ENCODE results near the gene RYR2.

GRCh38 chr1:236997361-236997760 lies 44.6 kb upstream of the RYR2 start:
- no peak for TF ChIP-seq CTCF (IDR thresholded peaks at IDR 0.05)
- TF ChIP-seq KDM1A (IDR thresholded peaks at IDR 0.05; ENCODE audit: low read depth), result no peak
- TF ChIP-seq MYC (IDR thresholded peaks at IDR 0.05; ENCODE audit: borderline replicate concordance, low read length), result no peak
- TF ChIP-seq RAD21 (conservative IDR thresholded peaks at IDR 0.05 in 1 of 2, IDR thresholded peaks at IDR 0.05 in 1 of 2), result no peak
- TF ChIP-seq, protein P1, sequence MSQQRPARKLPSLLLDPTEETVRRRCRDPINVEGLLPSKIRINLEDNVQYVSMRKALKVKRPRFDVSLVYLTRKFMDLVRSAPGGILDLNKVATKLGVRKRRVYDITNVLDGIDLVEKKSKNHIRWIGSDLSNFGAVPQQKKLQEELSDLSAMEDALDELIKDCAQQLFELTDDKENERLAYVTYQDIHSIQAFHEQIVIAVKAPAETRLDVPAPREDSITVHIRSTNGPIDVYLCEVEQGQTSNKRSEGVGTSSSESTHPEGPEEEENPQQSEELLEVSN (IDR thresholded peaks at IDR 0.05; ENCODE audit: borderline replicate concordance, low read depth), result no peak
- no peak for TF ChIP-seq POLR2A (IDR thresholded peaks at IDR 0.05; ENCODE audit: low read length)
- no peak for TF ChIP-seq EHMT2 (IDR thresholded peaks at IDR 0.05; ENCODE audit: low read depth)
- no peak for TF ChIP-seq RNF2 (IDR thresholded peaks at IDR 0.05; ENCODE audit: borderline replicate concordance, low read depth)
- TF ChIP-seq SREBF2 (IDR thresholded peaks at IDR 0.05), result no peak
- no peak for TF ChIP-seq NR3C1 (IDR thresholded peaks at IDR 0.05)
- no peak for TF ChIP-seq EHF (CRISPR knock-in tag; IDR thresholded peaks at IDR 0.05)
- TF ChIP-seq MAX (IDR thresholded peaks at IDR 0.05), result no peak
- TF ChIP-seq, protein P2, sequence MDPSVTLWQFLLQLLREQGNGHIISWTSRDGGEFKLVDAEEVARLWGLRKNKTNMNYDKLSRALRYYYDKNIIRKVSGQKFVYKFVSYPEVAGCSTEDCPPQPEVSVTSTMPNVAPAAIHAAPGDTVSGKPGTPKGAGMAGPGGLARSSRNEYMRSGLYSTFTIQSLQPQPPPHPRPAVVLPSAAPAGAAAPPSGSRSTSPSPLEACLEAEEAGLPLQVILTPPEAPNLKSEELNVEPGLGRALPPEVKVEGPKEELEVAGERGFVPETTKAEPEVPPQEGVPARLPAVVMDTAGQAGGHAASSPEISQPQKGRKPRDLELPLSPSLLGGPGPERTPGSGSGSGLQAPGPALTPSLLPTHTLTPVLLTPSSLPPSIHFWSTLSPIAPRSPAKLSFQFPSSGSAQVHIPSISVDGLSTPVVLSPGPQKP (IDR thresholded peaks at IDR 0.05; ENCODE audit: low read depth, low read length), result no peak

All from A549 (cell line).